ENCODE data around the gene METTL16.
"Not testable (repeated sequence)": the region's sequence is repeated elsewhere in the genome, so short reads cannot be mapped to it uniquely, and the experiment has no call there.

Gene METTL16

DNA sequence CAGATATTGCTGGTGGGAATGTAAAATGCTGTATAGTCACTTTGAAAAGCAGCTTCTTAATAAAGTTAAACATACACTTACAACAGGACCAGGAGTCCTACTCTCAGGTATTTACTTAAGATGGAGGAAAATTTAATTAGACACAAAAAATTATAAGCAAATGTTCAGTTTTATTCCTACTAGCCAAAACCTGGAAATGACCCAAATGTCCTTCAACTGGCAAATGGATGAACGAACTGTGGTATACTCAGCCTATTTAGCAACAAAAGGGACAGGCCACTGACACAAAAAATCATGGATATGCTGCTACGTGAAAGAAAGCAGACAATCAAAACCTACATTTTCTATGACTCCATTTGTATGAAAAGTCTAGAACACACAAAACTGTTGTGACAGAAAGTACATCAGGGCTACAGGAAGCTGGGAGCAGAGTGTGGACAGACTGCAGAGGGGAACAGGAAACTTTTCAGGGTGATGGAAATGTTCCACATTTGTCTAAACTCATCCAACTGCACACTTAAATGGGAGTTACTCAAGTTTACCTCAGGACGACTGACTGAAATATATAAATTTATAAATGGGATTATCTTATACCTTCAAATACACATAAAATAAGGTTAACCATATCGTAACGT, 61.6 kb downstream of the METTL16 start:
- Mint-ChIP-seq H3K27ac (no peak overlapping the region), H3K4me1 (ENCODE audit: low read depth) (peaks cover 15% of the 10 kb centered on the region), H3K9me3 (peaks cover 5% of the 10 kb centered on the region), H3K4me3 (no peak overlapping the region), H3K27me3 (no peaks in the 10 kb centered on the region), H3K36me3 (ENCODE audit: low read depth) (peaks cover 47% of the 10 kb centered on the region)

DNA sequence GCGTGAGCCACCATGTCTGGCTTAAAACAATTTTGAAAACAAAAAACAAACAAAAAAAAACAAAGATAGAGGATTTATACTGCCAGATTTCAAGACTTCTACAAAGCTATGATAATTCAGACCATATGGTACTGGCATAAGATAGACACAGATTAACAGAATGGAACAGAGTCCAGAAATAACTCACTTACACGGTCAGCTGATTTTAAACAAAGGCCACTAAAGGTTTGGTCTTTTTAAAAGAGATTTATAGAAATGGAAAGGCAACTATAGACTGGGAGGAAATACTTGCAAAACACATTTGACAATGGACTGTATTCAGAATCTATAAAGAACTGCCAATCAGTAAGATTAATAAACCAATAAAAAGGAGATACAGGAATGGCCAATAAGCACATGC, 62.2 kb downstream of the METTL16 start:
- H3K4me3 Mint-ChIP-seq, result no peak overlapping the region
- H3K27ac Mint-ChIP-seq, result no peak overlapping the region
- peaks cover 49% of the 10 kb centered on the region for H3K36me3 Mint-ChIP-seq (ENCODE audit: low read depth)
- H3K9me3 Mint-ChIP-seq, result peaks cover 5% of the 10 kb centered on the region
- H3K4me1 Mint-ChIP-seq (ENCODE audit: low read depth), result peaks cover 15% of the 10 kb centered on the region
- no peaks in the 10 kb centered on the region for H3K27me3 Mint-ChIP-seq

DNA sequence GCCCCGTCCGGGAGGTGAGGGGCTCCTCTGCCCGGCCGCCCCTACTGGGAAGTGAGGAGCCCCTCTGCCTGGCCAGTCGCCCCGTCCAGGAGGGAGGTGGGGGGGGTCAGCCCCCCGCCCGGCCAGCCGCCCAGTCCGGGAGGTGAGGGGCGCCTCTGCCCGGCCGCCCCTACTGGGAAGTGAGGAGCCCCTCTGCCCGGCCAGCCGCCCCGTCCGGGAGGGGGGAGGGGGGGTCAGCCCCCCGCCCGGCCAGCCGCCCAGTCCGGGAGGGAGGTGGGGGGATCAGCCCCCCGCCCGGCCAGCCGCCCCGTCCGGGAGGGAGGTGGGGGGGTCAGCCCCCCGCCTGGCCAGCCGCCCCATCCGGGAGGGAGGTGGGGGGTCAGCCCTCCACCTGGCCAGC, 64.2 kb downstream of the METTL16 start:
- not testable (repeated sequence) for H3K9me3 Mint-ChIP-seq; H3K4me1 Mint-ChIP-seq (ENCODE audit: low read depth); H3K27me3 Mint-ChIP-seq; H3K4me3 Mint-ChIP-seq; H3K27ac Mint-ChIP-seq
- peaks cover 39% of the 10 kb centered on the region for H3K36me3 Mint-ChIP-seq (ENCODE audit: low read depth)

DNA sequence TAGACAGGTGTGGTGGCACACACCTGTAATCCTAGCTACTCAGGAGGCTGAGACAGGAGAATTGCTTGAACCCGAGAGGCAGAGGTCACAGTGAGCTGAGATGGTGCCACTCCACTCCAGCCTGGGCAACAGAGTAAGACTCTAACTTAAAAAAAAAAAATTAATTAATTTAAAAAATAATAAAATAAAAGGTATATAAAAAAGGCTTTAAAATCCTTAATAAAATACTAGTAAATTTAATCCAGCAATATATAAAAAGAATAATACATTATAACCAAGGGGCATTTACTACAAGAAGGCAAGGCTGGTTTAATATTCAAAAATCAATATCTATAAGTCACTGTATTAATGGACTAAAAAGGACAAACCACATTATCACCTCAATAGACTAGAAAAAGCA, 66.0 kb downstream of the METTL16 start:
- Mint-ChIP-seq H3K9me3 (peaks cover 5% of the 10 kb centered on the region), H3K36me3 (ENCODE audit: low read depth) (peaks cover 45% of the 10 kb centered on the region), H3K4me1 (ENCODE audit: low read depth) (no peaks in the 10 kb centered on the region)

DNA sequence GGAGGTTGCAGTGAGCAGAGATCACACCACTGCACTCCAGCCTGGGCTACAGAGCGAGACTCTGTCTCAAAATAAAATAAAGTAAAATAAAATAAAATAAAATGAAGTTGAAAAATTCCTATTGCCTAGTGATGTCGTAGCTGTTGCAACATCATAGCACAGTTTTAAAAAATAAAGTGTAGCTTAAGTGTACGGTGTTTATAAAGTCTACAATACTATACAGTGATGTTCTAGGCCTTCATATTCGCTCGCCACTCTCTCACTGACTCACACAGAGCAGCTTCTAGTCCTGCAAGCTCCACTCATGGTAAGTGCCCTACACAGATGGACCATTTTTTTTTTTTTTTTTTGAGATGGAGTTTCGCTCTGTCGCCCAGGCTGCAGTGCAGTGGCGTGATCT, 67.3 kb downstream of the METTL16 start:
- Mint-ChIP-seq H3K4me1 (ENCODE audit: low read depth) (no peaks in the 10 kb centered on the region), H3K27me3 (no peaks in the 10 kb centered on the region), H3K9me3 (peaks cover 5% of the 10 kb centered on the region), H3K36me3 (ENCODE audit: low read depth) (peaks cover 40% of the 10 kb centered on the region), H3K27ac (no peak overlapping the region), H3K4me3 (no peak overlapping the region)

More for the DNA sequence above, 66.0 kb downstream of the METTL16 start:
- no peaks in the 10 kb centered on the region for H3K27me3 Mint-ChIP-seq
- H3K4me3 Mint-ChIP-seq, result no peak overlapping the region
- no peak overlapping the region for H3K27ac Mint-ChIP-seq

DNA sequence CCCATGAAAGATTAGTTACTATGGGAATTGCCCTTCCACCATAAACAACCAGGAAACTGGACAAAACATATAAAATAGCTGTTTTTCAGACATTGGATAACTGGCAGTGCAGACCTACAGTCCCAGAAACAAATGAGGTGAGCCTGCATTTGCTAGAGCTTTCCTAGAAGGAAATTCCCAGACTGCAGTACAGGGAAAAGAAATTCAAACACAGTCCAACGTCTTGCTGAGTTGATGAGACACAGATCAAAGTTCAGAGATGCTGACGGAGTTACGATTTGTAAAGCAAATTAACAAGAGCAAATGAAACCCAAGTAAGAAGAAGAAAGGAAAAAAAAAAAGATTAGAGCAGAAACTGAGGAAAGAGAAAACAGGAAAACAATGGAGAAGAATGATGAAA, 69.5 kb downstream of the METTL16 start:
- H3K27me3 Mint-ChIP-seq, result no peaks in the 10 kb centered on the region
- H3K36me3 Mint-ChIP-seq (ENCODE audit: low read depth), result peaks cover 56% of the 10 kb centered on the region
- H3K4me3 Mint-ChIP-seq, result no peak overlapping the region
- H3K9me3 Mint-ChIP-seq, result peaks cover 5% of the 10 kb centered on the region
- H3K27ac Mint-ChIP-seq, result peak overlapping the region; percentile 73
- no peaks in the 10 kb centered on the region for H3K4me1 Mint-ChIP-seq (ENCODE audit: low read depth)

DNA sequence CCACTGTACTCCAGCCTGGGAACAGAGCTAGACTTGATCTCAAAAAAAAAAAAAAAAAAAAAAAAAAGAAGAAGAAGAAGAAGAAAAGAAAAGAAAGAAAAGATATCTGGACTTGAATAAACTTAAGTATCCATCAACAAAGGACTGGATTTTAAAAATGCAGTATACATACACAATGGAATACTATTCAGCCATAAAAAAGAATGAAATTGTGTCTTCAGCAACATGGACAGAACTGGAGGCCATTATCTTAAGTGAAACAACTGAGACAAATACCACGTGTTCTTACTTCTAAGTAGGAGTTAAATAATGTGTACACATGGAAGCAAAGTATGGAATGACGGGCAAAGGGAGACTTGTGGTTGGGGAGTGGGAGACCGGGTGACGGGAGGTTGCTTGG, 70.8 kb downstream of the METTL16 start:
- no peak overlapping the region for H3K27ac Mint-ChIP-seq
- peaks cover 60% of the 10 kb centered on the region for H3K36me3 Mint-ChIP-seq (ENCODE audit: low read depth)
- H3K27me3 Mint-ChIP-seq, result no peaks in the 10 kb centered on the region
- H3K4me3 Mint-ChIP-seq, result no peak overlapping the region
- no peaks in the 10 kb centered on the region for H3K4me1 Mint-ChIP-seq (ENCODE audit: low read depth)
- H3K9me3 Mint-ChIP-seq, result peaks cover 1% of the 10 kb centered on the region

DNA sequence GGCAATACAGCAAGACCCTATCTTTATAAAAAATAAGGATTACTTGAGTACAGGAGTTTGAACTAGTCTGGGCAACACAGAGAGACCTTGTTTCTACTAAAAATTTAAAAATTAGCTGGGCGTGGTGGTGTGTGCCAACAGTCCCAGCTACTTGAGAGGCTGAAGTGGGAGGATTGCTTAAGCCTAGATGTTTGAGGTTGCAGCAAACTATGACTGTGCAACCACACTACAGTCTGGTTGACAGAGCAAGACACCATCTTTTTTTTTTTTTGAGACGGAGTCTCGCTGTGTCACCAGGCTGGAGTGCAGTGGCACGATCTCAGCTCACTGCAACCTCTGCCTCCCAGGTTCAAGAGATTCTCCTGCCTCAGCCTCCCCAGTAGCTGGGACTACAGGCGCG, 71.7 kb downstream of the METTL16 start:
- peaks cover 59% of the 10 kb centered on the region for H3K36me3 Mint-ChIP-seq (ENCODE audit: low read depth)
- not testable (repeated sequence) for H3K27ac Mint-ChIP-seq; H3K27me3 Mint-ChIP-seq; H3K4me3 Mint-ChIP-seq; H3K9me3 Mint-ChIP-seq; H3K4me1 Mint-ChIP-seq (ENCODE audit: low read depth)

DNA sequence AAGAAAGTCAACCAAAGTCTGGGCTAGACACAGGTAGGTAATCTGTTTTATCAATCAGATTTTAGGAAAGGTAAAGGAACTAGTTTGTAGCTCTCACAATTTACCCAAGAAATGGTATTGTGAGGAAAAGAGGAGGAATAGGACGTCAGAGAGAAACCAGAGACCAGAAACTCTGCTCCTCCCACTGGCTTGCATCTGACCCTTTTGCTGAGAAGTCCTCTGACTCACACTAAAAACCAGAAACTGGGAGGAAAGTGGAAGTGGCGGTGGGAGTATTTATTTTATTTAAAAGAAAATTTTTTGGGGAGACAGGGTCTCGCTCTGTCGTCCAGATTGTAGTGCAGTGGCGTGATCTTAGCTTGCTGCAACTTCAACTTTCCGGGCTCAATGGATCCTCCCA, 72.9 kb downstream of the METTL16 start:
- Mint-ChIP-seq H3K27me3 (no peaks in the 10 kb centered on the region), H3K9me3 (no peaks in the 10 kb centered on the region), H3K4me1 (ENCODE audit: low read depth) (no peaks in the 10 kb centered on the region), H3K4me3 (no peak overlapping the region), H3K27ac (no peak overlapping the region), H3K36me3 (ENCODE audit: low read depth) (peaks cover 66% of the 10 kb centered on the region)

DNA sequence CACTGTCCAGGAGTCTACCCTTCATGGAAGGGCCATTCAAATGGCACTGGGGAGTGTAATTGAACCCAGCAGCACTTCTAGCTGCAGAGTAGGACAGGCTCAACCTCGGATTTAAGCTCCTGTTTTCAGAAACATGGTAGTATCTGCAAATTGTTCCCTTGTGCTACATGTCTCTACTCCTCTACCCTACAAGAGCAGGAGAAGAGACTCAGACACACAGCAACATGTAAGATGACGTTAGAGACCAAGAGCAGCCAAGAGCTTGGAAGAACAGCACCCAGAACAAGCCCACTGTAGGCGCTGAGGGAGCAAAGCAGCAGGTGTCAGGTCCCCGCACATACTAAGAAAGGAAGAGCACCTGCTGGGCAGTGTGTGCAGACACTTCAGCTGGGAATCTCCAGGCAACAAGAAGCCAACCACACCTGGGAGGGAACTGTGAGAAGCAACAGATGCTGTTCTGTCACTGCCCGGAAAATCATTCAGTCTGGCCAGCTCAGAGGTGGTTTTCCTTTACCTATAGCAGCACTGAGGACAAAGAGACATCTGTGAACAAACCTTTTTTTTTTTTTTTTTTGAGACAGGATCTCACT, 75.3 kb downstream of the METTL16 start:
- H3K4me3 Mint-ChIP-seq, result no peak overlapping the region
- no peaks in the 10 kb centered on the region for H3K27me3 Mint-ChIP-seq
- peak overlapping the region; percentile 40 for H3K27ac Mint-ChIP-seq
- peaks cover 69% of the 10 kb centered on the region for H3K36me3 Mint-ChIP-seq (ENCODE audit: low read depth)
- no peaks in the 10 kb centered on the region for H3K9me3 Mint-ChIP-seq
- no peaks in the 10 kb centered on the region for H3K4me1 Mint-ChIP-seq (ENCODE audit: low read depth)

DNA sequence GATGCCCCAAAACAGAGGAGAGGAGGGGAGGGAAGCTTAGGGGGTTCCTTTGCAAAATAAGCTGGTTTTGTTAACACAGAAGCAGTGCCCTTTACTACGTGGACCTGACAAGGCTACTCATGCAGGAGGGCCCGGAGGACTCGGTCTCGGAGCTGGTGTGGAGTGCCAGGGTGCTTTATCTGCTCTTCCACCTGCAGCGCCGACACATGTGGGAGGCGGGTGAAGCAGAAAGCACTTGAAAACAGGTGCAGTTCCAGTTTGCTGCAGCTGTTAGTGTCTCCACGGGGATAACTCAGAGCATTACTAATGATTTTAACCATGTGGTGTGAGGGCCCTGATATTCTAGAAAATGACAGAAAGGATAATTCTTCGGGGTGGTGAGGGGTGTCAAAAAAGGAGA, 75.8 kb downstream of the METTL16 start:
- Mint-ChIP-seq H3K27me3 (no peaks in the 10 kb centered on the region), H3K27ac (no peak overlapping the region), H3K4me3 (no peak overlapping the region), H3K4me1 (ENCODE audit: low read depth) (no peaks in the 10 kb centered on the region), H3K9me3 (no peaks in the 10 kb centered on the region), H3K36me3 (ENCODE audit: low read depth) (peaks cover 63% of the 10 kb centered on the region)

DNA sequence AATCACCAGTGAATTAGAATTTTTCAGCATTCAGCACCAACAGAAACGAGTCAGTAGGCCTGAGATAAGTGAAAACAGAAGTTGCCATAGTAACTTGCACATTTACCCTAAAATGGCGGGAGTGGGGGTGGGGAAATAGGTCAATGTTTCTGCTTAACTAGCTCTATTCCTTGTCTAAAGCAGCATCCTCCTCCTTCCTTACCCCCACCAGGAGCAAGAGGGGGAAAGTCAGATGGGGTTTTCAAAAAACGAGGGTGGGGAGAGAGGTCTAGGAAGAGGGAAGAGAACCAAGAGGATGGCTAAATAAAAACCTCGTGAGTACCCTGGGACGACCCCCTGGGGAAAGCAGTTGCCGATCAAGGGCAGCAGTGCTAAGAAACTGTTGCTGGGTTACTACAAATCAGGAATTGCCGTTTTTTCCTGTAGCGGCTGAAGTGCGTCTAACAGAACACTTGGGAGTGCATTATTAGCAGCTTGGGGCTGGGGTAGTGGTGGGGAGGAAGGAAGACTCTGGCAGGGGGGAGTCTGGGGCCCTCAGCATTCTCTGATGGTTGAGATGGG, 76.4 kb downstream of the METTL16 start:
- H3K36me3 Mint-ChIP-seq (ENCODE audit: low read depth), result peaks cover 57% of the 10 kb centered on the region
- no peaks in the 10 kb centered on the region for H3K4me1 Mint-ChIP-seq (ENCODE audit: low read depth)
- no peaks in the 10 kb centered on the region for H3K27me3 Mint-ChIP-seq
- H3K9me3 Mint-ChIP-seq, result no peaks in the 10 kb centered on the region
- no peak overlapping the region for H3K27ac Mint-ChIP-seq
- no peak overlapping the region for H3K4me3 Mint-ChIP-seq

DNA sequence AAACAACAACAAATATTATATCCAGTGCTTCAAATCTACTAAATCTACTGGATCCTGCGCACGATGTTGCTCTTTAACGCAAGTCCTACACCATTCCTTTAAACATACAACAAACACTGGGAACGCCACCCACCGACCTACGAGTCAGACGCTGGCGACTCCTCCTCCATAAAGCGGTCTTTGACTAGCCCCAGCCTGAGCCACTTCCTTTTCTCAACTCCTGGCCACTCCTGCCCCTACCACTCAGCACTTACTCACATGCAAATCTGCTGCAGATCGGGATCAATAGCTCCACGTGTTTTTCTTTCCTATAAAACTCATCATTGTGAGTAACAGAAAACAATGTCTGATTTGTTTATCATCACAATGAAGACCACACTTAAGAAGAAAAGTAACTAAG, 78.0 kb downstream of the METTL16 start:
- no peaks in the 10 kb centered on the region for H3K27me3 Mint-ChIP-seq
- no peaks in the 10 kb centered on the region for H3K4me1 Mint-ChIP-seq (ENCODE audit: low read depth)
- no peaks in the 10 kb centered on the region for H3K9me3 Mint-ChIP-seq
- H3K36me3 Mint-ChIP-seq (ENCODE audit: low read depth), result peaks cover 49% of the 10 kb centered on the region
- peak overlapping the region; percentile 48 for H3K27ac Mint-ChIP-seq
- no peak overlapping the region for H3K4me3 Mint-ChIP-seq

DNA sequence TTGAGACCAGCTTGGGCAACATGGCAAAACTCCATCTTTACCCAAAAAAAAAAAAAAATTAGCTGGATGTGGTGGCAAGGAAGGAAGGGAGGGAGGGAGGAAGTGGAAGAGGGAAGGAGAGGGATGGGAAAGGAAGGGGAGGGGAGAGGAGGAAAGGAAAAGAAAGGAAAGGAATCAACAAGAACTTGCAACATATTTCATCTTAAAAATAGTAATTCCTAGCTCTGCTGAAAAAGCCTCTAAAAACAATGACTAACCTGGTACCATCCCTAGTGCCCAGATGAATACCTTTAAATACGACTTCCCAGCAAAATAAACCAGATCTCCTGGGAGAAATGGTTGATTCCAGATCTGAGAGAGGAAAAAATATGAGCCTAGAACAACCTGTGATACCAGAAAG, 83.8 kb downstream of the METTL16 start:
- Mint-ChIP-seq H3K27ac (no peak overlapping the region), H3K4me3 (no peak overlapping the region), H3K4me1 (ENCODE audit: low read depth) (no peaks in the 10 kb centered on the region), H3K36me3 (ENCODE audit: low read depth) (peaks cover 23% of the 10 kb centered on the region), H3K9me3 (no peaks in the 10 kb centered on the region), H3K27me3 (no peaks in the 10 kb centered on the region)

DNA sequence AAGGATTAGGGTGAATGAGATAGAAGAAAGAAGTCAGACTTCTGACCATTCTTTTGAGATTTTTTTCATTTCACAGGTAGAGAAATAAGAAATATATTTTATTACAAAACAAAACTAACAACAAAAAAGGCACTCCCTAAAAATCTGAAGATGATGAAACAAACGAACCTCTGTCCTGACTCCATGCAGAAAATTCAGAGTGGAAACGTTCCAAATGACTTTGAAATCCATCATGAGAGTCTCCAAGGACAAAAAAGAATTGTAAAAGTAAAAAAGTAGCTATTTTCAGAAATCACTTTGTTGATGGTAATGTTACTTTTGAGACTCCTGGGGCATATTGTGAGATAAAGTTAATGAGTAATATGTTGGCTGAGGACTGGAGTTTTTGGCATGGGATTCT, 84.5 kb downstream of the METTL16 start:
- Mint-ChIP-seq H3K27ac (no peak overlapping the region), H3K36me3 (ENCODE audit: low read depth) (peaks cover 17% of the 10 kb centered on the region), H3K9me3 (no peaks in the 10 kb centered on the region), H3K27me3 (no peaks in the 10 kb centered on the region), H3K4me3 (no peak overlapping the region), H3K4me1 (ENCODE audit: low read depth) (no peaks in the 10 kb centered on the region)

DNA sequence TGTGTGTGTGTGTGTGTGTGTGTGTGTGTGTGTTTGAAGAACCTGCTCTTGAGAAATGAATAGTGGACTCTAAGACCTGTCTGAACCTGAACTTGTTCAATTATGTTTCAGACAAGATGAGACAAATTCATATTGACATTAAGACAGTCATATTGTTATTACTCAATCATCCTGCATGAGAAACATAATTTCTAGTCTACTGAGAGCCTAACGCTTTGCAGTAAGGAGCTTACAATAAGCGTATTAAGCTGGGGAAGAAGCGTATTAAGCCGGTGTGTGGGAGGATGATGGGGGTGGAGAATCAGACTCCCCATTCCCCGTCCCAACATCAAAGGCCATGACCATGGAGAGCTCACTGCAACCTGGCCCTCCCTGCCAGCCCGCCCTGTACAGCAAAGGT, 88.4 kb downstream of the METTL16 start:
- Mint-ChIP-seq H3K36me3 (ENCODE audit: low read depth) (peaks cover 39% of the 10 kb centered on the region), H3K4me3 (no peak overlapping the region), H3K4me1 (ENCODE audit: low read depth) (no peaks in the 10 kb centered on the region), H3K27me3 (no peaks in the 10 kb centered on the region), H3K9me3 (no peaks in the 10 kb centered on the region), H3K27ac (no peak overlapping the region)

All from stimulated activated naive CD8-positive, alpha-beta T cell treated with anti-CD3 and anti-CD28 coated beads, Interleukin-15, Interleukin-2, amounts not matched to agents 100 ng/mL and 50 ng/mL, for 24 hours (primary cell).